H1 (cell line): Measurements from ENCODE around the gene PCGF3. TPM values are rescaled to one million over a fixed set of nuclear protein-coding genes. Genes with fewer than 3 reads are reported as not detected.

ENCODE experiments used
- CTCF ChIA-PET: fragments of 300-600 bp; sonication (Branson Sonifier 250); formaldehyde crosslinking; loops from one replicate; lab custom pipeline; 2021; ENCODE audit not compliant: partially characterized antibody; lab: Charles Lee
- POLR2A ChIA-PET: fragments of 300-600 bp; sonication (Branson Sonifier 250); formaldehyde crosslinking; loops from one replicate; lab custom pipeline; 2021; ENCODE audit warnings: inconsistent platforms; ENCODE audit not compliant: partially characterized antibody; lab: Charles Lee
- DNase-seq, 2 experiments: peaks; one replicate each; pipeline versions ENCODE4 v3.0.0 to v3.0.0-alpha.2; 2010 to 2022; ENCODE audit warnings: low spot score in 2 of 2, low read depth in 1 of 2, mixed read lengths in 1 of 2
- FAIRE-seq: peaks from 2 replicates; lab custom pipeline; 2011; peaks lifted over from hg19 to GRCh38; lab: Jason Lieb, UNC
- H2AFZ ChIP-seq: 2 replicates; pipeline ENCODE4 v1.8.1; 2012; ENCODE audit warnings: low read length, inconsistent platforms
- H2AK5ac ChIP-seq: 2 replicates; pipeline ENCODE4 v1.6.1; 2013; ENCODE audit warnings: low read depth, low read length
- H2BK120ac ChIP-seq: replicated peaks from 2 replicates; pipeline ENCODE3; 2013; ENCODE audit warnings: low read depth, low read length, inconsistent platforms
- H2BK12ac ChIP-seq: 2 replicates; pipeline ENCODE4 v1.6.1; 2013; ENCODE audit warnings: low read depth, low read length
- H2BK15ac ChIP-seq: 2 replicates; pipeline ENCODE4 v1.6.1; 2013; ENCODE audit warnings: low read length
- H2BK20ac ChIP-seq: 2 replicates; pipeline ENCODE4 v1.6.1; 2013; ENCODE audit warnings: low read length
- H2BK5ac ChIP-seq: 2 replicates; pipeline ENCODE4 v1.6.1; 2013; ENCODE audit warnings: low read depth, low read length
- H3K14ac ChIP-seq: 2 replicates; pipeline ENCODE4 v1.6.1; 2013; ENCODE audit warnings: inconsistent platforms; ENCODE audit not compliant: insufficient read length
- H3K18ac ChIP-seq: 2 replicates; pipeline ENCODE4 v1.6.1; 2013; ENCODE audit warnings: low read length; ENCODE audit errors: extremely low read depth
- H3K23ac ChIP-seq: 2 replicates; pipeline ENCODE4 v1.6.1; 2013; ENCODE audit warnings: inconsistent platforms; ENCODE audit not compliant: insufficient read length
- H3K23me2 ChIP-seq: 2 replicates; pipeline ENCODE4 v1.6.1; 2013; ENCODE audit warnings: low read depth, low read length
- H3K27ac ChIP-seq: 2 replicates; pipeline ENCODE4 v1.6.1; 2011; ENCODE audit warnings: low read depth, low read length, inconsistent platforms
- H3K27me3 ChIP-seq, 4 experiments: replicated peaks in 1 of 4; 1 replicate in 1 of 4; 2 replicates in 3 of 4; pipeline versions ENCODE4 v1.6.1 to v1.8.1; 2011 to 2013; ENCODE audit warnings: low read length in 3 of 4, mild to moderate bottlenecking in 3 of 4, inconsistent platforms in 2 of 4, mixed read lengths in 2 of 4, moderate library complexity in 1 of 4; ENCODE audit not compliant: control insufficient read depth in 3 of 4, insufficient read depth in 3 of 4; ENCODE audit errors: extremely low read depth in 1 of 4
- H3K36me3 ChIP-seq, 4 experiments: 2 replicates each; pipeline versions ENCODE4 v1.6.1 to v1.8.1; 2011 to 2013; ENCODE audit warnings: mild to moderate bottlenecking in 4 of 4, low read length in 3 of 4, moderate library complexity in 2 of 4, control low read depth in 1 of 4, inconsistent platforms in 1 of 4; ENCODE audit not compliant: insufficient read depth in 4 of 4, control insufficient read depth in 2 of 4
- H3K4ac ChIP-seq: replicated peaks from 2 replicates; pipeline ENCODE3; 2013; ENCODE audit warnings: low read length, low read depth, mixed read lengths, inconsistent platforms; ENCODE audit not compliant: insufficient read length
- H3K4me1 ChIP-seq, 4 experiments: replicated peaks in 1 of 4; 1 replicate in 1 of 4; 2 replicates in 3 of 4; pipeline versions ENCODE4 v1.6.1 to v1.8.1; 2011 to 2013; ENCODE audit warnings: low read length in 3 of 4, inconsistent platforms in 2 of 4, mixed read lengths in 1 of 4; ENCODE audit not compliant: insufficient read depth in 4 of 4, control insufficient read depth in 3 of 4
- H3K4me2 ChIP-seq, 2 experiments: 2 replicates each; pipeline versions ENCODE4 v1.6.1 to v1.8.1; 2011 to 2013; ENCODE audit warnings: low read depth in 2 of 2, low read length in 2 of 2, control low read depth in 1 of 2, inconsistent platforms in 1 of 2, mild to moderate bottlenecking in 1 of 2; ENCODE audit not compliant: insufficient read depth in 1 of 2
- H3K4me3 ChIP-seq, 4 experiments: fragments of 200-600, 300-600 bp in 1 of 4; sonication (generic), shearing (Covaris generic), sonication (Bioruptor Twin) in 1 of 4; 2 replicates each; pipeline versions ENCODE4 v1.5.1 to v1.8.1; 2011 to 2016; ENCODE audit warnings: low read length in 4 of 4, low read depth in 3 of 4, control low read depth in 2 of 4, inconsistent platforms in 2 of 4, mild to moderate bottlenecking in 2 of 4, mixed read lengths in 1 of 4, moderate library complexity in 1 of 4; ENCODE audit not compliant: insufficient read depth in 2 of 4; ENCODE audit errors: extremely low read depth in 1 of 4
- H3K56ac ChIP-seq: replicated peaks from 2 replicates; pipeline ENCODE3; 2013; ENCODE audit warnings: low read depth, mild to moderate bottlenecking, mixed read lengths, low read length, inconsistent platforms; ENCODE audit not compliant: insufficient read length
- H3K79me1 ChIP-seq: 2 replicates; pipeline ENCODE4 v1.6.1; 2013; ENCODE audit warnings: low read depth, low read length, control low read depth
- H3K79me2 ChIP-seq, 2 experiments: 2 replicates each; pipeline versions ENCODE4 v1.6.1 to v1.8.1; 2012 to 2013; ENCODE audit warnings: low read length in 2 of 2, mild to moderate bottlenecking in 2 of 2, inconsistent platforms in 1 of 2; ENCODE audit not compliant: insufficient read depth in 2 of 2, control insufficient read depth in 1 of 2
- H3K9ac ChIP-seq, 4 experiments: replicated peaks in 1 of 4; 1 replicate in 1 of 4; 2 replicates in 3 of 4; pipeline versions ENCODE4 v1.6.1 to v1.8.1; 2011 to 2013; ENCODE audit warnings: low read depth in 3 of 4, low read length in 3 of 4, control low read depth in 2 of 4, mild to moderate bottlenecking in 2 of 4, moderate library complexity in 2 of 4, inconsistent platforms in 1 of 4; ENCODE audit errors: extremely low read depth in 1 of 4
- H3K9me3 ChIP-seq, 2 experiments: 2 replicates each; pipeline versions ENCODE4 v1.6.1 to v1.8.1; 2012 to 2013; ENCODE audit warnings: mild to moderate bottlenecking in 2 of 2, moderate library complexity in 2 of 2, control low read depth in 1 of 2, inconsistent platforms in 1 of 2, low read depth in 1 of 2, low read length in 1 of 2, mixed read lengths in 1 of 2; ENCODE audit not compliant: insufficient read depth in 2 of 2
- H4K20me1 ChIP-seq, 2 experiments: replicated peaks in 1 of 2; 2 replicates each; pipeline versions ENCODE3 to v1.8.1; 2011 to 2013; ENCODE audit warnings: inconsistent platforms in 2 of 2, low read length in 2 of 2, mild to moderate bottlenecking in 1 of 2; ENCODE audit not compliant: insufficient read depth in 2 of 2, control insufficient read depth in 1 of 2
- H4K5ac ChIP-seq: 2 replicates; pipeline ENCODE4 v1.6.1; 2013; ENCODE audit warnings: low read length, low read depth, mixed read lengths, inconsistent platforms; ENCODE audit not compliant: insufficient read length
- H4K8ac ChIP-seq: 2 replicates; pipeline ENCODE4 v1.8.0; 2013; ENCODE audit warnings: mild to moderate bottlenecking, moderate library complexity, low read length, inconsistent platforms; ENCODE audit not compliant: insufficient read depth; ENCODE audit errors: extremely low read depth
- H4K91ac ChIP-seq: replicated peaks from 2 replicates; pipeline ENCODE3; 2013; ENCODE audit warnings: low read length, mixed read lengths, inconsistent platforms; ENCODE audit not compliant: insufficient read length
- ATF3 ChIP-seq: IDR thresholded peaks from 2 replicates; pipeline ENCODE4 v1.6.1; 2011; ENCODE audit warnings: low read depth, mild to moderate bottlenecking, low read length; ENCODE audit not compliant: insufficient read depth
- EZH2 ChIP-seq: fragments of 200-600 bp; sonication (generic); IDR thresholded peaks from 2 replicates; pipeline ENCODE4 v1.7.1; 2012; ENCODE audit warnings: low read depth, mild to moderate bottlenecking, moderate library complexity, low read length, inconsistent platforms; ENCODE audit not compliant: severe bottlenecking
- FOSL1 ChIP-seq: IDR thresholded peaks from 2 replicates; pipeline ENCODE4 v1.6.1; 2011; ENCODE audit warnings: mild to moderate bottlenecking, low read depth, low read length, moderate library complexity; ENCODE audit not compliant: insufficient read depth
- KDM1A ChIP-seq: fragments of 200-600, 300-600 bp; sonication (generic); IDR thresholded peaks from 2 replicates; pipeline ENCODE4 v1.7.1; 2016; ENCODE audit warnings: mild to moderate bottlenecking, low read length, borderline replicate concordance
- KDM5A ChIP-seq: fragments of 200-600 bp; IDR thresholded peaks from 2 replicates; pipeline ENCODE4 v1.7.1; 2012; ENCODE audit warnings: mild to moderate bottlenecking, low read length, inconsistent platforms, mixed read lengths
- MAFK ChIP-seq: IDR thresholded peaks from 2 replicates; pipeline ENCODE4 v1.6.1; 2012; ENCODE audit warnings: low read depth, mild to moderate bottlenecking, improper control_type of control experiment, low read length
- RAD21 ChIP-seq, 2 experiments: IDR thresholded peaks in 1 of 2; conservative IDR thresholded peaks in 1 of 2; 2 replicates each; pipeline ENCODE4 v1.6.1; 2011; ENCODE audit warnings: low read depth in 2 of 2, low read length in 2 of 2, improper control_type of control experiment in 1 of 2, inconsistent platforms in 1 of 2, mild to moderate bottlenecking in 1 of 2, moderate library complexity in 1 of 2
- RBBP5 ChIP-seq: IDR thresholded peaks from 2 replicates; pipeline ENCODE4 v1.7.1; 2012; ENCODE audit warnings: low read depth, mild to moderate bottlenecking, inconsistent platforms, low read length, moderate library complexity, borderline replicate concordance
- RFX5 ChIP-seq: IDR thresholded peaks from 2 replicates; pipeline ENCODE4 v1.6.1; 2011; ENCODE audit warnings: low read depth, low read length, improper control_type of control experiment, borderline replicate concordance
- SRF ChIP-seq: IDR thresholded peaks from 2 replicates; pipeline ENCODE4 v1.6.1; 2011; ENCODE audit warnings: mild to moderate bottlenecking, low read depth, low read length, moderate library complexity
- TBP ChIP-seq: IDR thresholded peaks from 2 replicates; pipeline ENCODE4 v1.6.1; 2011; ENCODE audit warnings: low read depth, low read length, improper control_type of control experiment
- YY1 ChIP-seq: IDR thresholded peaks from 2 replicates; pipeline ENCODE4 v1.6.1; 2011; ENCODE audit warnings: low read depth, mild to moderate bottlenecking, low read length
- ZNF274 ChIP-seq: IDR thresholded peaks from 2 replicates; pipeline ENCODE4 v1.7.0; 2012; ENCODE audit warnings: low read length, borderline replicate concordance; ENCODE audit errors: extremely low read depth
- WGBS, 2 experiments: shearing (Covaris generic) in 1 of 2; methylation state at CpG; one replicate each; pipeline versions ENCODE4 v1.1.6 to v1.1.7; 2013 to 2015; ENCODE audit warnings: low lambda C conversion rate in 2 of 2, mixed read lengths in 2 of 2, inconsistent platforms in 1 of 2, low coverage in 1 of 2, missing lambda C conversion rate in 1 of 2; ENCODE audit not compliant: insufficient replicate concordance in 2 of 2, insufficient coverage in 1 of 2, insufficient read length in 1 of 2; ENCODE audit errors: extremely low coverage in 1 of 2, missing lambda C conversion rate in 1 of 2; 5-methylcytosine and 5-hydroxymethylcytosine counted together
- polyA plus RNA-seq, 7 experiments: library from polyadenylated mRNA; depleted of rRNA in 3 of 7; stranded (reverse) in 5 of 7; unstranded in 2 of 7; fragments of >200 nt in 5 of 7; fragments of 200-250 nt in 2 of 7; gene quantifications; 1 replicate in 5 of 7; 2 replicates in 1 of 7; 4 replicates in 1 of 7; pipeline versions ENCODE4 v1.2.1 to v1.2.3, GENCODE V29; 2011 to 2013; ENCODE audit warnings: missing spikeins in 2 of 7, mixed read lengths in 2 of 7
- total RNA-seq: library from RNA; stranded (reverse); fragmentation: NEBNext Ultra II Directional; extraction: Animal tissue kit (Norgen Biotek cat#: 25700); gene quantifications from 2 replicates; pipeline ENCODE4 v1.2.1, GENCODE V29; 2021

The PCGF3 gene
- total and polyA plus RNA-seq, 2 of the 8 experiments (the other 6 are each of a cell fraction or from before 2014, with no cell fraction given): 52.7 to 52.9 TPM

- CTCF ChIA-PET: no interaction called here
- no peak overlapping the region for H4K5ac ChIP-seq
- no peak overlapping the region for H2BK5ac ChIP-seq
- peaks cover 8% of the 10 kb centered on the region for H3K79me1 ChIP-seq
- no peak overlapping the region for H4K91ac ChIP-seq
- H3K14ac ChIP-seq: no peak overlapping the region
- H3K23ac ChIP-seq: no peak overlapping the region
- H3K18ac ChIP-seq: no peak overlapping the region
- peaks cover 0 to 43% (median 16%) of the 10 kb centered on the region in 4 experiments; a peak in 7 of 8 replicates for H3K36me3 ChIP-seq
- FAIRE-seq: no peak
- H4K8ac ChIP-seq: no peak overlapping the region
- H3K4me2 ChIP-seq: no peak overlapping the region
- H2BK12ac ChIP-seq: no peak overlapping the region
- peaks cover 18 to 38% of the 10 kb centered on the region in 2 experiments for H4K20me1 ChIP-seq
- H3K4ac ChIP-seq: no peak overlapping the region
- H2BK120ac ChIP-seq: no peak overlapping the region
- H3K9me3 ChIP-seq: no peaks in the 10 kb centered on the region
- H3K23me2 ChIP-seq: no peaks in the 10 kb centered on the region
- no peak overlapping the region for H3K4me3 ChIP-seq
- POLR2A ChIA-PET: interaction anchor here (1.8 kb wide), 1 partner anchor 10 kb away, joined by 8 read pairs; no protein-coding TSS in a partner anchor
- WGBS, 2 experiments: 90% methylated on average over 6 of the region's 6 CpGs; no CpG with 5 or more reads in 1 of the 2 experiments
- no peak overlapping the region for H2BK15ac ChIP-seq
- no peak overlapping the region for H2AK5ac ChIP-seq
- H3K56ac ChIP-seq: no peak overlapping the region
- H2BK20ac ChIP-seq: no peak overlapping the region
- H3K27ac ChIP-seq: no peak overlapping the region
- no peaks in the 10 kb centered on the region for H3K27me3 ChIP-seq
- H3K79me2 ChIP-seq: peaks cover 0 to 57% of the 10 kb centered on the region in 2 experiments; a peak in 3 of 4 replicates
- H2AFZ ChIP-seq: no peak overlapping the region
- DNase-seq: no peak
- H3K4me1 ChIP-seq: peaks cover 0 to 3% (median 0%) of the 10 kb centered on the region in 4 experiments; a peak in 2 of 7 replicates
- no peak overlapping the region for H3K9ac ChIP-seq
- TF ChIP-seq RAD21 (IDR thresholded peaks at IDR 0.05 in 1 of 2, conservative IDR thresholded peaks at IDR 0.05 in 1 of 2; ENCODE audit: low read depth in 2 of 2, low read length in 2 of 2): no peak
- TF ChIP-seq RFX5: no peak
- no peak for TF ChIP-seq ZNF274
- TF ChIP-seq EZH2: no peak
- TF ChIP-seq YY1: no peak
- no peak for TF ChIP-seq SRF
- TF ChIP-seq KDM5A: no peak
- no peak for TF ChIP-seq MAFK
- TF ChIP-seq RBBP5: no peak
- no peak for TF ChIP-seq ATF3
- no peak for TF ChIP-seq TBP
- TF ChIP-seq KDM1A: no peak
- no peak for TF ChIP-seq FOSL1
Observed at GRCh38 chr4:771464-771863, 65.8 kb downstream of the PCGF3 start.
